ENCODE data around the gene EFNA4. TPM values are rescaled to one million over a fixed set of nuclear protein-coding genes. Genes with fewer than 3 reads are reported as not detected.

Gene EFNA4
- total and polyA plus RNA-seq, 2 of the 8 experiments (the other 6 are each of a cell fraction or from before 2014, with no cell fraction given), result 21.9 to 23.9 TPM

DNA sequence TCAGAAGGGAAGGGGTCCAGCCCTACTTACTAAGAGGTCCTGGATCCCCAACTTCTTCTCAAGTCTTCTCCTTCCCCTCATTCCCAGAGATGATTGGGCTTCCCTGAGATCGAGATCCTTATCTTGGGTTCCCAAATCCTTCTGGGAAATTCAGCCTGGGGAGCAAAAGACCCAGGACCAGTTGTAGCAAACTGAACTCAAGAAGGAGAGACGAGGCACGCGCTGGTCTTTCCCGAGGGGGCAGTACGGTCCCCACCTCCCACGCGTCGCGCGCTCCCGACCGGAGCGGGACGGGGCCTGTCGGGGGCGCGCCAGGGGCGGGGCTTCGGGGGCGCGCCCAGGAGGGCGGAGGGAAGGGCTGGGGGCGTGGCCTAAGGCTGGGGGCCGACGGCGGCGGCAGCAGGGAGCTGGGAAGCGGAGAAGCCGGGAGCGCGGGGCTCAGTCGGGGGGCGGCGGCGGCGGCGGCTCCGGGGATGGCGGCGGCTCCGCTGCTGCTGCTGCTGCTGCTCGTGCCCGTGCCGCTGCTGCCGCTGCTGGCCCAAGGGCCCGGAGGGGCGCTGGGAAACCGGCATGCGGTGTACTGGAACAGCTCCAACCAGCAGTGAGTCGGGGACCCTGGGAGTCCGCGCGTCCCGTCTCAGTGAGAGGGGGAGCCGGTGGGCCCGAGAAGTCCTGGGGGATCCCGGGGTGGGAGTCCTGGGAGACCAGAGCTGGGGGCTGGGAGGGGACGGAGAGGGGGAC, 15.1 kb downstream of the EFNA4 start, which contains the start of gene EFNA3 (continued):
- TF ChIP-seq RXRA (IDR thresholded peaks at IDR 0.05; ENCODE audit: insufficient read depth, low read depth, low read length) (no peak), POU5F1 (IDR thresholded peaks at IDR 0.05; ENCODE audit: low read depth, low read length) (no peak), GTF2F1 (IDR thresholded peaks at IDR 0.05; ENCODE audit: borderline replicate concordance, low read depth, low read length) (no peak), RNF2 (IDR thresholded peaks at IDR 0.05; ENCODE audit: borderline replicate concordance, low read depth, low read length, missing control alignments, poor library complexity, severe bottlenecking) (no peak), HDAC2 (IDR thresholded peaks at IDR 0.05; ENCODE audit: borderline replicate concordance in 1 of 2, low read depth in 2 of 2, low read length in 2 of 2) (no peak), CHD2 (IDR thresholded peaks at IDR 0.05; ENCODE audit: low read length) (no peak), RFX5 (IDR thresholded peaks at IDR 0.05; ENCODE audit: borderline replicate concordance, low read depth, low read length) (no peak), TEAD4 (IDR thresholded peaks at IDR 0.05; ENCODE audit: low read depth, low read length) (no peak), POLR2A (IDR thresholded peaks at IDR 0.05; ENCODE audit: control extremely low read depth in 1 of 2, low read depth in 2 of 2, low read length in 2 of 2) (no peak), HDAC6 (IDR thresholded peaks at IDR 0.05; ENCODE audit: low read depth, low read length) (no peak), KDM5A (IDR thresholded peaks at IDR 0.05; ENCODE audit: low read length) (no peak), TCF12 (IDR thresholded peaks at IDR 0.05; ENCODE audit: low read depth, low read length) (no peak), RBBP5 (IDR thresholded peaks at IDR 0.05; ENCODE audit: borderline replicate concordance, low read depth, low read length) (no peak), ZNF274 (IDR thresholded peaks at IDR 0.05; ENCODE audit: borderline replicate concordance, extremely low read depth, low read length) (no peak), SP1 (IDR thresholded peaks at IDR 0.05; ENCODE audit: low read depth, low read length) (no peak), SIX5 (IDR thresholded peaks at IDR 0.05; ENCODE audit: low read depth, low read length) (no peak), PHF8 (conservative IDR thresholded peaks at IDR 0.05; ENCODE audit: low read depth, low read length) (0 out of 2 replicates have a peak, but pooled peaks have one; percentile 32), CREB1 (IDR thresholded peaks at IDR 0.05) (no peak), BRCA1 (IDR thresholded peaks at IDR 0.05; ENCODE audit: low read depth, low read length) (no peak), TAF1 (IDR thresholded peaks at IDR 0.05; ENCODE audit: low read depth, low read length) (0 out of 2 replicates have a peak, but pooled peaks have one; percentile 41), EP300 (IDR thresholded peaks at IDR 0.05; ENCODE audit: borderline replicate concordance in 1 of 2, low read depth in 2 of 2, low read length in 2 of 2) (no peak), CBX5 (IDR thresholded peaks at IDR 0.05; ENCODE audit: low read depth, low read length) (no peak)
- TF ChIP-seq, protein P1, sequence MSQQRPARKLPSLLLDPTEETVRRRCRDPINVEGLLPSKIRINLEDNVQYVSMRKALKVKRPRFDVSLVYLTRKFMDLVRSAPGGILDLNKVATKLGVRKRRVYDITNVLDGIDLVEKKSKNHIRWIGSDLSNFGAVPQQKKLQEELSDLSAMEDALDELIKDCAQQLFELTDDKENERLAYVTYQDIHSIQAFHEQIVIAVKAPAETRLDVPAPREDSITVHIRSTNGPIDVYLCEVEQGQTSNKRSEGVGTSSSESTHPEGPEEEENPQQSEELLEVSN (IDR thresholded peaks at IDR 0.05), result no peak
- TF ChIP-seq, protein P2, sequence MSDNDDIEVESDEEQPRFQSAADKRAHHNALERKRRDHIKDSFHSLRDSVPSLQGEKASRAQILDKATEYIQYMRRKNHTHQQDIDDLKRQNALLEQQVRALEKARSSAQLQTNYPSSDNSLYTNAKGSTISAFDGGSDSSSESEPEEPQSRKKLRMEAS (IDR thresholded peaks at IDR 0.05), result peak; percentile 35; the same call in 1 of the 2 replicates

Data from H1 (cell line).